SK-N-SH (cell line): ENCODE data around the gene ZMYM2. TPM values are rescaled to one million over a fixed set of nuclear protein-coding genes. Genes with fewer than 3 reads are reported as not detected.

ENCODE experiments used
- CTCF ChIA-PET: fragments of 300-600, 350-600 bp; formaldehyde crosslinking; extraction: SDS; loops from one replicate; lab custom pipeline; 2021; lab: Yijun Ruan, JAX
- POLR2A ChIA-PET: fragments of 350-600 bp; sonication (Branson Sonifier 250); formaldehyde crosslinking; extraction: SDS; loops from one replicate; lab custom pipeline; 2020; ENCODE audit warnings: antibody characterized with exemption, inconsistent platforms; lab: Yijun Ruan, JAX
- DNase-seq: peaks from one replicate; pipeline ENCODE4 v3.0.0; 2012
- H2AFZ ChIP-seq: fragments of 200-600 bp; sonication (generic); 2 replicates; pipeline ENCODE4 v1.8.1; 2016; ENCODE audit warnings: antibody characterized with exemption, mild to moderate bottlenecking, low read depth
- H3F3A ChIP-seq: fragments of 200-600 bp; sonication (generic); replicated peaks from 2 replicates; pipeline ENCODE3; 2016; ENCODE audit warnings: antibody characterized with exemption, mild to moderate bottlenecking; ENCODE audit not compliant: insufficient read depth
- H3K27ac ChIP-seq, 2 experiments: fragments of 200-500 bp in 1 of 2; fragments of 200-600 bp in 1 of 2; sonication (Bioruptor generic) in 1 of 2; sonication (generic), shearing (Covaris generic) in 1 of 2; 2 replicates each; pipeline versions ENCODE4 v1.5.1 to v1.6.1; 2014 to 2016; ENCODE audit warnings: low read depth in 2 of 2, inconsistent platforms in 1 of 2, low read length in 1 of 2, mild to moderate bottlenecking in 1 of 2, mixed read lengths in 1 of 2
- H3K27me3 ChIP-seq: fragments of 200-600 bp; sonication (generic), shearing (Covaris generic); 2 replicates; pipeline ENCODE4 v1.6.1; 2016; ENCODE audit warnings: mixed run types; ENCODE audit not compliant: insufficient read depth
- H3K36me3 ChIP-seq, 2 experiments: fragments of 200-500 bp in 1 of 2; fragments of 200-600 bp in 1 of 2; sonication (Bioruptor generic) in 1 of 2; sonication (generic) in 1 of 2; replicated peaks in 1 of 2; 2 replicates each; pipeline versions ENCODE3 to v1.5.1; 2014 to 2016; ENCODE audit warnings: low read length in 1 of 2, mild to moderate bottlenecking in 1 of 2; ENCODE audit not compliant: insufficient read depth in 2 of 2, control insufficient read depth in 1 of 2
- H3K4me1 ChIP-seq, 2 experiments: fragments of 200-500 bp in 1 of 2; fragments of 200-600 bp in 1 of 2; sonication (Bioruptor generic) in 1 of 2; sonication (generic), shearing (Covaris generic) in 1 of 2; 2 replicates each; pipeline versions ENCODE4 v1.5.1 to v1.6.1; 2014 to 2016; ENCODE audit warnings: low read depth in 1 of 2, low read length in 1 of 2, mixed run types in 1 of 2; ENCODE audit not compliant: insufficient read depth in 2 of 2, control insufficient read depth in 1 of 2
- H3K4me2 ChIP-seq: fragments of 200-600 bp; sonication (generic), shearing (Covaris generic); 2 replicates; pipeline ENCODE4 v1.6.1; 2017; ENCODE audit warnings: mixed run types
- H3K4me3 ChIP-seq, 2 experiments: fragments of 200-500 bp in 1 of 2; fragments of 200-600 bp in 1 of 2; sonication (Bioruptor generic) in 1 of 2; sonication (generic), shearing (Covaris generic) in 1 of 2; 2 replicates each; pipeline versions ENCODE4 v1.5.1 to v1.8.1; 2014 to 2016; ENCODE audit warnings: low read depth in 2 of 2, inconsistent platforms in 1 of 2, low read length in 1 of 2, mild to moderate bottlenecking in 1 of 2, mixed read lengths in 1 of 2, moderate library complexity in 1 of 2
- H3K79me2 ChIP-seq: fragments of 200-600 bp; sonication (generic); 2 replicates; pipeline ENCODE4 v1.8.1; 2017; ENCODE audit warnings: mild to moderate bottlenecking; ENCODE audit not compliant: insufficient read depth
- H3K9ac ChIP-seq: fragments of 200-600 bp; sonication (generic); 2 replicates; pipeline ENCODE4 v1.6.1; 2017; ENCODE audit warnings: mixed run types
- H3K9me2 ChIP-seq: fragments of 200-600 bp; sonication (generic); 2 replicates; pipeline ENCODE4 v1.6.1; 2017; ENCODE audit warnings: mixed run types
- H3K9me3 ChIP-seq: fragments of 200-600 bp; sonication (generic); 2 replicates; pipeline ENCODE4 v1.6.1; 2017; ENCODE audit warnings: mixed run types, mild to moderate bottlenecking, moderate library complexity
- H4K20me1 ChIP-seq: fragments of 200-600 bp; sonication (generic); 2 replicates; pipeline ENCODE4 v1.6.1; 2017; ENCODE audit warnings: mild to moderate bottlenecking, mixed run types; ENCODE audit not compliant: insufficient read depth
- CTCF ChIP-seq: fragments of 200-600 bp; sonication (generic); IDR thresholded peaks from 2 replicates; pipeline ENCODE4 v1.6.1; 2017; ENCODE audit warnings: antibody characterized with exemption, mild to moderate bottlenecking, moderate library complexity
- FOSL2 ChIP-seq: IDR thresholded peaks from 2 replicates; pipeline ENCODE4 v1.4.0; 2012; ENCODE audit warnings: low read depth, mild to moderate bottlenecking, moderate library complexity, borderline replicate concordance
- FOXM1 ChIP-seq: IDR thresholded peaks from 2 replicates; pipeline ENCODE4 v1.4.0; 2012; ENCODE audit warnings: low read depth, mild to moderate bottlenecking
- GABPA ChIP-seq: IDR thresholded peaks from 2 replicates; pipeline ENCODE4 v1.4.0; 2012; ENCODE audit warnings: low read depth, mild to moderate bottlenecking
- GATA2 ChIP-seq: sonication (generic); formaldehyde crosslinking; IDR thresholded peaks from 2 replicates; pipeline ENCODE4 v1.5.0; 2020; ENCODE audit warnings: mild to moderate bottlenecking, missing genetic modification reagents
- IRF3 ChIP-seq: fragments of 150-350 bp; IDR thresholded peaks from 2 replicates; pipeline ENCODE4 v1.6.1; 2016; ENCODE audit warnings: mild to moderate bottlenecking, low read depth, low read length
- JUND ChIP-seq: IDR thresholded peaks from 2 replicates; pipeline ENCODE4 v1.4.0; 2012
- MEF2A ChIP-seq: IDR thresholded peaks from 2 replicates; pipeline ENCODE4 v1.4.0; 2012; ENCODE audit warnings: low read depth, borderline replicate concordance
- NRF1 ChIP-seq: IDR thresholded peaks from 2 replicates; pipeline ENCODE4 v1.6.1; 2012; ENCODE audit warnings: low read depth, mild to moderate bottlenecking, low read length
- PBX3 ChIP-seq: IDR thresholded peaks from 2 replicates; pipeline ENCODE4; 2012
- POLR2AphosphoS5 ChIP-seq: IDR thresholded peaks from 2 replicates; pipeline ENCODE4 v1.6.1; 2012; ENCODE audit warnings: low read depth, low read length
- RCOR1 ChIP-seq: fragments of 150-350 bp; IDR thresholded peaks from 2 replicates; pipeline ENCODE4 v1.6.1; 2017; ENCODE audit warnings: antibody characterized with exemption, low read length
- RFX5 ChIP-seq: IDR thresholded peaks from 2 replicates; pipeline ENCODE4 v1.6.1; 2012; ENCODE audit warnings: mild to moderate bottlenecking, improper control_type of control experiment, low read length
- TAF1 ChIP-seq: IDR thresholded peaks from 2 replicates; pipeline ENCODE4 v1.6.1; 2012; ENCODE audit warnings: low read depth, mild to moderate bottlenecking, low read length, moderate library complexity, borderline replicate concordance
- TCF12 ChIP-seq: IDR thresholded peaks from 2 replicates; pipeline ENCODE4 v1.4.0; 2012
- TEAD4 ChIP-seq: IDR thresholded peaks from 2 replicates; pipeline ENCODE4 v1.4.0; 2012; ENCODE audit warnings: mild to moderate bottlenecking, borderline replicate concordance; ENCODE audit not compliant: insufficient read depth
- USF1 ChIP-seq: IDR thresholded peaks from 2 replicates; pipeline ENCODE4 v1.4.0; 2012; ENCODE audit warnings: low read depth, borderline replicate concordance
- YY1 ChIP-seq: IDR thresholded peaks from 2 replicates; pipeline ENCODE4 v1.4.0; 2012; ENCODE audit warnings: low read depth, mild to moderate bottlenecking
- ZBTB33 ChIP-seq: IDR thresholded peaks from 2 replicates; pipeline ENCODE4 v1.4.0; 2012; ENCODE audit warnings: low read depth, borderline replicate concordance
- WGBS: methylation state at CpG from one replicate; pipeline ENCODE4 v1.1.6; 2017; ENCODE audit warnings: low lambda C conversion rate; 5-methylcytosine and 5-hydroxymethylcytosine counted together
- polyA plus RNA-seq, 3 experiments: library from polyadenylated mRNA; depleted of rRNA; stranded (reverse); fragments of >200 nt; gene quantifications; 2 replicates each; pipeline ENCODE4 v1.2.3, GENCODE V29; 2012

The ZMYM2 gene
- polyA plus RNA-seq, 1 of the 3 experiments (the other 2 are of a cell fraction), result 11.5 TPM

GRCh38 chr13:19962894-19963293, 4.4 kb downstream of the ZMYM2 start:
- CTCF ChIA-PET, result interaction anchor here (0.6 kb wide), 1 partner anchor 88 kb away, joined by 3 read pairs; no protein-coding TSS in a partner anchor
- Histone ChIP-seq H3K9ac (no peak overlapping the region), H3K4me1 (peaks cover 19 to 20% of the 10 kb centered on the region in 2 experiments; a peak in 3 of 4 replicates), H3K79me2 (peaks cover 86% of the 10 kb centered on the region), H3K36me3 (peaks cover 50 to 71% of the 10 kb centered on the region in 2 experiments), H3K4me3 (no peak overlapping the region), H3F3A (peaks cover 11% of the 10 kb centered on the region), H3K27me3 (no peaks in the 10 kb centered on the region), H2AFZ (no peak overlapping the region), H3K9me2 (no peaks in the 10 kb centered on the region), H3K9me3 (no peaks in the 10 kb centered on the region), H3K27ac (no peak overlapping the region), H3K4me2 (no peak overlapping the region; the same call in 1 of the 2 replicates), H4K20me1 (peaks cover 72% of the 10 kb centered on the region)
- POLR2A ChIA-PET, result interaction anchor here (0.7 kb wide), 1 partner anchor 24 kb away, joined by 3 read pairs; no protein-coding TSS in a partner anchor
- WGBS, result 96% methylated on average over 9 of the region's 10 CpGs
- no peak for TF ChIP-seq PBX3
- TF ChIP-seq TEAD4, result no peak
- TF ChIP-seq JUND, result no peak
- no peak for TF ChIP-seq RFX5
- no peak for TF ChIP-seq GABPA
- TF ChIP-seq ZBTB33, result no peak
- TF ChIP-seq NRF1, result no peak
- TF ChIP-seq MEF2A, result no peak
- no peak for TF ChIP-seq FOXM1
- no peak for DNase-seq

GRCh38 chr13:19967621-19968020, 9.1 kb downstream of the ZMYM2 start:
- Histone ChIP-seq H3K9me2 (no peaks in the 10 kb centered on the region), H3K79me2 (peaks cover 97% of the 10 kb centered on the region), H2AFZ (no peak overlapping the region), H3K27me3 (no peaks in the 10 kb centered on the region), H4K20me1 (peaks cover 81% of the 10 kb centered on the region), H3K4me3 (no peak overlapping the region), H3K36me3 (peaks cover 65 to 85% of the 10 kb centered on the region in 2 experiments), H3K4me2 (no peak overlapping the region), H3K9me3 (no peaks in the 10 kb centered on the region), H3K4me1 (peaks cover 3 to 5% of the 10 kb centered on the region in 2 experiments; a peak in 2 of 4 replicates), H3F3A (peaks cover 11% of the 10 kb centered on the region), H3K27ac (no peak overlapping the region), H3K9ac (no peak overlapping the region)
- POLR2A ChIA-PET, result no interaction called here
- 93% methylated on average over 3 of the region's 3 CpGs for WGBS
- CTCF ChIA-PET, result interaction anchor here (1.4 to 3.9 kb wide), 2 partner anchors 17 to 22 kb away, joined by 3 to 14 read pairs; no protein-coding TSS in a partner anchor
- no peak for DNase-seq
- TF ChIP-seq RFX5, result no peak
- no peak for TF ChIP-seq FOSL2
- TF ChIP-seq RCOR1, result no peak
- no peak for TF ChIP-seq YY1
- no peak for TF ChIP-seq CTCF
- TF ChIP-seq ZBTB33, result no peak
- no peak for TF ChIP-seq IRF3
- TF ChIP-seq TCF12, result no peak
- no peak for TF ChIP-seq NRF1
- no peak for TF ChIP-seq GABPA
- no peak for TF ChIP-seq POLR2AphosphoS5
- no peak for TF ChIP-seq TAF1
- no peak for TF ChIP-seq GATA2
- no peak for TF ChIP-seq USF1
- TF ChIP-seq JUND, result no peak
- no peak for TF ChIP-seq TEAD4
